DMS114 treated with DMSO at 0.1 percent for 48 hours (cell line): Measurements from ENCODE around the gene COPS3.

Source experiments
- DNase-seq: peaks from one replicate; lab custom pipeline; 2025; ENCODE audit not compliant: unreplicated experiment; lab: John Stamatoyannopoulos, UW

The COPS3 gene

DNA sequence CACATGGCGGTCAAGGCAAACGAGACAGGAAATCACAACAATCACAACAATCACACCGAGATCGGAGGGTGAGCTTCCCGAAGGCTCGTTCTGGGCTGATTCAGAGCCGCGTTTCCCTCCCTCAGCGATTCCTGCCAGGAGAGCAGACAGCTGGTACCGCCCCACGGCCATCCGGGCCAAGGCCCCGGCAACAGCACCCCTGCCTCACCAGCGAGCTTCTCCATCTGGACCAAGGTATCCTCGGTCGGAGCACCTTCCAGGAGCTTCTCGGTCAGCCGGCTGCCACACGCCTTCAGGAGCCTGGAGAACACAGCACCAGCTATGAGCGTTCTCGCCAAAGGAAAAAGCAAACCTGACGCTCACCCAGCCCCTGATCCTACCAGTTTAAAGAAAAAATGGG is 59.7 kb downstream of the COPS3 start:
- DNase-seq = no peak

DNA sequence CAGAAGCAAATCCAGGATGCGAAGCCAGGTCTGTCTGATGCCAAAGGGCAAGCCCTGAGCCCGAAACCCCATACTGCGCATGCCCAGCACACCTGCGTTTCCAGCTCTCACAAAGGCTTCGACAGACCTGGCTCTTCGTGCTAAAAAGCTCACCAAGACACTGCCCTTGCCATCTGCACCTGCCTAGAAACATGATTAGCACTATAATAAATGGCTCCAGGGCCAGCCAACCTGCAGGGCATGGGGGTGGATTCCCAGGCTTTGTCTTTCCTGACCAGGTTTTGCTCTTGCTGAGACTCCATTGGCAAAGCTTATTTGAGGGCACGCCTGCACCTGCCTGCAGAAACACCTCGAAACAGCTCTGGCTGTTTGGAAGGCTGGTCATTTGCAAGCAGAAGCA is 60.5 kb downstream of the COPS3 start:
- DNase-seq = no peak

DNA sequence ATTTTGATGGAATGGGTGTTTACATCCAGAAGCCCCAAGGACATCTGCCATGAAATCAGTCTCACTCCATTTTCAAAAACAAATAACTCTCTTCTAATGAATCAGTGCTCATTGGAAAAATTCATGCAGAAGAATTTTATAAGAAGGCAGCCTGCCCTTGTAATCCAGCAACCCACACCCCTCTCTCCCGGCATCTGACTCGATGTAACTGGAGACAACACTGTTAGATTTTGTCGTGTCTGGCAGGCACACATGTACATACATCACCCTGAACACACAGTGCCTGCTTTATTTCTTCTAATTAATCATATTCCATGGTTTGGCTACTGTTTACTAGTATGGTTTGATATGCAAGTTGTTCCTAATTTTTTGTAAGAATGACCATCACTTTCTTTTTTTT is 63.1 kb downstream of the COPS3 start:
- no peak for DNase-seq

DNA sequence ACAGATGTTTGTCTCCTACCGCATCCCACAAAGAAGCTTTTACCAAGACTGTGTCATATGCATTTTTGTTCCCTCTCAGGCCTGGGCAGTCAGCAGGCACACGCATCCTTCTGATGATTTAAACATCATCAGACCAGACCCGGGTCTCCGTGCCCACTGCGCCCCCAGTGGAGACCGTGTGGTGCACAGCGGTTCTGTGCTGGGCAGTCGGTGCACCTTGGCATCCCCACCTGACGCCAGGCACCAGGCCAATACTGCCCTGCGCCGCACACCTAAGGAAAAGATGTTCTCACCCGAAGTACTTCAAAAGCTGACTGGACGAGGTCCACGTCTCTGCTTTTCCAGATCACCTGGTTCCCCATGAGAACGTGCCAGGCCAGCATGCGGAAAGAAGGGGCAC is 64.3 kb downstream of the COPS3 start:
- no peak for DNase-seq

DNA sequence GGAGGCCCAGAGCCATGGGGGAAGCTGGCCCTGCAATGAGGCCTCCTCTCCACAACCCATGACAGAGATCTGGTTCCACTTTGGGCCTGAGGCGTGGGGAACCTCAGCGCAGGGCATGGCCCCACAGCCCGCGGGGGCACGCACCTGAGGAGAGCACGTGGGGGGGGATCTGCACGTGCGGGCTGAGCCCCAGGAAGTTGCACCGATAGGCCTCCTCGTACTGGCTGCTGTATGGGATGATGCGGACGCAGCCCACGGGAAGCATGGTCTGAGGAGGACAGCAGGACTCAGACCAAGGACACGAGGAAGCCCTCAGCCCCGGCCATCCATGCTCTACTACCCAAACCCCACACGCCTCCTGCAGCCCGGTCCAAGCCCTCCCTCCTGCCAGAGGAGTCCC is 64.8 kb downstream of the COPS3 start:
- no peak for DNase-seq

- no peak for DNase-seq
These were observed 65.5 kb downstream of the COPS3 start for GRCh38 chr17:17215575-17215974.

- no peak for DNase-seq
These were observed 66.2 kb downstream of the COPS3 start for GRCh38 chr17:17214646-17215436.

GRCh38 chr17:17213775-17214174 is 67.3 kb downstream of the COPS3 start:
- no peak for DNase-seq

DNA sequence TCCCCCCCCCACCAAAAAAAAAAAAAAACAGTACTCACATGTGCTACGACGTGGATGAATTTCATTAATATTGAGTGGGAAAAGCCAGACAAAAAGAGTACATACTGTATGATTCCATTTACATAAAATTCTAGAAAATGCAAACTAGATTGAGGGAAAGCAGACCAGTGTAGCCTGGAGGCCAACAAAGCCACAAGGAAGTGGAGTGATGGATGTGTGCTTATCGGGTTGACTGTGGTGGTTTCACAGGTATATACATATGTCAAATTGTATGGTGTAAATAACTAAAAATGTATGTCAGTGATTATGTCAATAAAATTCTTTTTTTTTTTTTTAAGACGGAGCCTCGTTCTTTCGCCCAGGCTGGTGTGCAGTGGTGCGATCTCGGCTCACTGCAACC is 73.0 kb downstream of the COPS3 start:
- DNase-seq = no peak

GRCh38 chr17:17206913-17207335 is 74.1 kb downstream of the COPS3 start:
- DNase-seq = no peak

GRCh38 chr17:17206124-17206912 is 74.7 kb downstream of the COPS3 start, which contains the start of gene PLD6:
Gene PLD6 (minus strand): TSS chr17:17206333. CDS start chr17:17206286, 47 bp downstream.
- no peak for DNase-seq

DNA sequence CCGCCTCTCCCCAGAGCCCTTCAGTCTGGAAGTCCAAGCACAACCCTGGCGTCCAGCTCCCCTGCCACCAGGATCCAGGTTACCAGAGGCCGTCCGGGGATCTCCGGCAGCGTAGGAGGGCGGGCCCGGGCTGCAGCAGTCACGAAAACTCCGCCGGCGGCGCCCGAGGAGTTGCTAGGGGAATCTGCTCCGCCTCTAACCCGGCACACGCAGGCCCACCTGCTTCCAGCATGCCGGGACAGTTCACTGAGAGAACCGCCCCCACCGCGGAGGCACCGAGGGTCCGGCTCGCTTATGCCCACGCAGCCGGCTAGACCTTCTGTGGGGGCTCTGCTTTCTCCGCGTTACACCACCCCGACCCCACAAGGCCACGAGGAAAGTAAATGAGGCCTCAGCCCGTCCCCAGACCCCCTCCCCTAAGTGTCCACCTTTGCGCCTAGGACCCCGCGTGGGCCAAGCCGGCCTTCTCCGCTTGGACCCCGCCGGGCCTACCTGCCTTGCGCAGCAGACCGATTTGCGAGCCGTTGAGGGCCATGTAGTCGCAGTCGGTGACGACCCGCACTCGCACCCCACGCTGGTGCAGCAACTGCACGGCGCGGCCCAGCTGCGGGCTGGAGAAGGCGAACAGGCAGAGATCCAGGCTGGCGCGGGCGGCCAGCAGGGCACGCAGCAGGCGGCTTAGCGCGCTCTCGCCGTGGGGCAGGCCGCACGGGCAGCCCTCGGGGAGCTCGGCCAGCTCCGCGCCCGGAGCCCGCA is 75.5 kb downstream of the COPS3 start:
- no peak for DNase-seq

- no peak for DNase-seq
These were observed 76.3 kb downstream of the COPS3 start for GRCh38 chr17:17204635-17205231.

GRCh38 chr17:17204041-17204591 is 76.9 kb downstream of the COPS3 start:
- no peak for DNase-seq

- no peak for DNase-seq
These were observed 77.8 kb downstream of the COPS3 start for GRCh38 chr17:17203173-17203730.

GRCh38 chr17:17201907-17202306 is 79.1 kb downstream of the COPS3 start:
- no peak for DNase-seq

GRCh38 chr17:17201271-17201670 is 79.8 kb downstream of the COPS3 start:
- no peak for DNase-seq

DNA sequence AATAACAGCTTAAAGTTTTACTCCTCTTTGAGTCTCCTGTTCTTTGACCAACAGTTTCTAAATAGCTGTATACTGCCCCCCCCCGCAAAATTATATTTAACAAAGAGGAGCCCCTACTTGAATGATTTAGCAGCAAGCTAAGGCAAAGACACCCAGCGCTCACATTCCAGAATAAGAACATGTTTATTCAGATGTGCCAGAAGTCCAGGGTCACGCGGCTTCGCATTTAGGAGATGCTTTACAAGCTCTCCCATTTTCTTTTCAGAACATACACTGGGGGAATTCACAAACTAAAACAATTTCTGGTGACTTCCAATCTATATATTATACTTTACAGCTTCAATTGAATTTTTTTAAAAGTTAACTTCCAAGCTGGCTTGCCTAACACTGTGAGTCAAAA is 80.2 kb downstream of the COPS3 start:
- no peak for DNase-seq

- no peak for DNase-seq
These were observed 80.7 kb downstream of the COPS3 start for GRCh38 chr17:17200311-17200710.

DNA sequence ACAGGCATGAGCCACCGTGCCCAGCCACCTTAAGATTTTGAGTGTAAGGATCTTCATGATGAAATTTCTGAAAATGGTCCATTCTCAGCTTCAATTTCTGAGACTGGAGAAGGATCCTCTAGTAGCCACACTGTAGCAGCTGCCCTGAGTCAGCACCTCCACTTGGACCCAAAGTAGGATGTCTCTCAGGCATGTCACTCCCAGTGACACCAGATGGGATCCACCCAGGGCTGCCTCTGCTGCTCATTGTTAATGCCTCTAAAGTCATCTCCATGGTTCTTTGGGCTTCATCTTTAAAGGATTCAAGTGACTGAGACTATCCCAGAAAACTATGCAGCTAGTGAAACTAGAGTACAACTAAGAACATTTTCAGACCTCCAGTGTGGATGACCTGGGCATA is 82.8 kb downstream of the COPS3 start:
- no peak for DNase-seq

DNA sequence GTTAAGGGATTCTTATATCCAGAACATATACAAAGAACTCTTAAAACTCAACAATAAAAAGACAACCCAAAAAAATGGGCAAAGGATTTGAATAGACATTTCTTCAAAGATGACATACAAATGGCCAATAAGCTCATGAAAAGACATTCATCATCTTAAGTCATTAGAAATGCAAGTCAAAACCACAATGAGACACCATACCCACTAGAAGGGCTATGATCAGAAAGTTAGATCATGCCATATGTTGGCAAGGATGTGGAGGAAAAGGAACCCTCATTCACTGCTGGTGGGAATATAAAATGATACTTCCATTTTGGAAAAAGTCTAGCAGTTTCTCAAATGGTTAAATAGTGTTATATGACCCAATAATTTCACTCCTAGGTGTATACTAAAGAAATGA is 84.3 kb downstream of the COPS3 start:
- DNase-seq = no peak
